RWPE2 (cell line): ENCODE results near the gene TRIM71.
"Not testable (repeated sequence)": the region's sequence is repeated elsewhere in the genome, so short reads cannot be mapped to it uniquely, and the experiment has no call there.

ENCODE experiments used
- ATAC-seq: fragments of 200-7000 bp; cut with Tn5 transposase; 3 replicates; pipeline ENCODE4 v1.9.1; 2021; ENCODE audit warnings: low read depth
- DNase-seq: peaks from one replicate; pipeline ENCODE4 v3.0.0-alpha.2; 2020; ENCODE audit warnings: low spot score
- H3K27ac ChIP-seq: fragments of 450-650 bp; 2 replicates; pipeline ENCODE4 v1.5.1; 2017; ENCODE audit warnings: mild to moderate bottlenecking; ENCODE audit not compliant: poor library complexity, severe bottlenecking
- H3K27me3 ChIP-seq: fragments of 250-450 bp; sonication (Bioruptor Pico); 2 replicates; pipeline ENCODE4 v1.5.1; 2021; ENCODE audit warnings: mild to moderate bottlenecking, moderate library complexity; ENCODE audit not compliant: insufficient read depth, poor library complexity, severe bottlenecking
- H3K36me3 ChIP-seq: fragments of 250-450 bp; sonication (Bioruptor Pico); 2 replicates; pipeline ENCODE4 v1.5.1; 2020; ENCODE audit warnings: low read depth, mild to moderate bottlenecking, moderate library complexity
- H3K4me1 ChIP-seq: fragments of 250-450 bp; sonication (Bioruptor Pico); 2 replicates; pipeline ENCODE4 v1.5.1; 2021; ENCODE audit warnings: mild to moderate bottlenecking, moderate library complexity; ENCODE audit not compliant: insufficient read depth, poor library complexity, severe bottlenecking
- H3K4me3 ChIP-seq: fragments of 250-450 bp; sonication (Bioruptor Pico); 2 replicates; pipeline ENCODE4 v1.5.1; 2021; ENCODE audit warnings: mild to moderate bottlenecking, moderate library complexity; ENCODE audit not compliant: severe bottlenecking
- H3K9me3 ChIP-seq: fragments of 250-450 bp; sonication (Bioruptor Pico); 2 replicates; pipeline ENCODE4 v1.5.1; 2021; ENCODE audit warnings: mild to moderate bottlenecking, moderate library complexity; ENCODE audit not compliant: severe bottlenecking
- CTCF ChIP-seq: fragments of 450-650 bp; IDR thresholded peaks from one replicate; pipeline ENCODE4 v1.5.1; 2017; ENCODE audit warnings: mild to moderate bottlenecking, moderate library complexity; ENCODE audit not compliant: poor library complexity, severe bottlenecking

The TRIM71 gene

GRCh38 chr3:32822609-32823498, 5.1 kb downstream of the TRIM71 start:
- Histone ChIP-seq H3K27ac (no peak overlapping the region), H3K9me3 (no peaks in the 10 kb centered on the region), H3K4me1 (no peaks in the 10 kb centered on the region), H3K36me3 (no peaks in the 10 kb centered on the region), H3K4me3 (no peak overlapping the region), H3K27me3 (peaks cover 49% of the 10 kb centered on the region)
- no peak for TF ChIP-seq CTCF
- ATAC-seq (no peak), DNase-seq (no peak)

GRCh38 chr3:32823641-32824184, 5.9 kb downstream of the TRIM71 start:
- not testable (repeated sequence) for H3K36me3 ChIP-seq, H3K9me3 ChIP-seq, DNase-seq, ATAC-seq, H3K4me1 ChIP-seq, H3K4me3 ChIP-seq, H3K27ac ChIP-seq
- peaks cover 41% of the 10 kb centered on the region for H3K27me3 ChIP-seq

GRCh38 chr3:32825601-32826375, 8.0 kb downstream of the TRIM71 start:
- no peaks in the 10 kb centered on the region for H3K9me3 ChIP-seq
- TF ChIP-seq CTCF = no peak
- H3K4me3 ChIP-seq = no peak overlapping the region
- H3K27ac ChIP-seq = no peak overlapping the region
- no peaks in the 10 kb centered on the region for H3K36me3 ChIP-seq
- H3K27me3 ChIP-seq = peaks cover 21% of the 10 kb centered on the region
- no peak for ATAC-seq
- no peaks in the 10 kb centered on the region for H3K4me1 ChIP-seq
- no peak for DNase-seq

- Histone ChIP-seq H3K36me3 (no peaks in the 10 kb centered on the region), H3K9me3 (no peaks in the 10 kb centered on the region), H3K4me1 (no peaks in the 10 kb centered on the region), H3K27me3 (peaks cover 3% of the 10 kb centered on the region), H3K4me3 (no peak overlapping the region), H3K27ac (no peak overlapping the region)
- TF ChIP-seq CTCF = no peak
- DNase-seq (no peak), ATAC-seq (no peak)
Measured at GRCh38 chr3:32831062-32831461, 13.3 kb downstream of the TRIM71 start.

GRCh38 chr3:32831791-32832190, 14.0 kb downstream of the TRIM71 start:
- Histone ChIP-seq H3K4me3 (no peak overlapping the region), H3K4me1 (no peaks in the 10 kb centered on the region), H3K9me3 (no peaks in the 10 kb centered on the region), H3K36me3 (no peaks in the 10 kb centered on the region), H3K27ac (no peak overlapping the region), H3K27me3 (peaks cover 3% of the 10 kb centered on the region)
- TF ChIP-seq CTCF = no peak
- ATAC-seq (no peak), DNase-seq (no peak)
